NB4 (cell line): ENCODE data around the gene ZFHX3.

Source experiments
- MYC ChIP-seq: IDR thresholded peaks from 2 replicates; pipeline ENCODE4 v1.6.1; 2011; ENCODE audit warnings: low read depth, low read length
- POLR2A ChIP-seq: IDR thresholded peaks from 2 replicates; pipeline ENCODE4 v1.6.1; 2011; ENCODE audit warnings: mild to moderate bottlenecking; ENCODE audit not compliant: insufficient read length; ENCODE audit errors: extremely low read depth
- TF ChIP-seq, protein P1 (sequence below): IDR thresholded peaks from one replicate; pipeline ENCODE4 v1.5.1; 2012; ENCODE audit warnings: low read depth, low read length
- TF ChIP-seq, protein P2 (sequence below): IDR thresholded peaks from 2 replicates; pipeline ENCODE4 v1.6.1; 2011; ENCODE audit warnings: low read depth, low read length

DNA sequence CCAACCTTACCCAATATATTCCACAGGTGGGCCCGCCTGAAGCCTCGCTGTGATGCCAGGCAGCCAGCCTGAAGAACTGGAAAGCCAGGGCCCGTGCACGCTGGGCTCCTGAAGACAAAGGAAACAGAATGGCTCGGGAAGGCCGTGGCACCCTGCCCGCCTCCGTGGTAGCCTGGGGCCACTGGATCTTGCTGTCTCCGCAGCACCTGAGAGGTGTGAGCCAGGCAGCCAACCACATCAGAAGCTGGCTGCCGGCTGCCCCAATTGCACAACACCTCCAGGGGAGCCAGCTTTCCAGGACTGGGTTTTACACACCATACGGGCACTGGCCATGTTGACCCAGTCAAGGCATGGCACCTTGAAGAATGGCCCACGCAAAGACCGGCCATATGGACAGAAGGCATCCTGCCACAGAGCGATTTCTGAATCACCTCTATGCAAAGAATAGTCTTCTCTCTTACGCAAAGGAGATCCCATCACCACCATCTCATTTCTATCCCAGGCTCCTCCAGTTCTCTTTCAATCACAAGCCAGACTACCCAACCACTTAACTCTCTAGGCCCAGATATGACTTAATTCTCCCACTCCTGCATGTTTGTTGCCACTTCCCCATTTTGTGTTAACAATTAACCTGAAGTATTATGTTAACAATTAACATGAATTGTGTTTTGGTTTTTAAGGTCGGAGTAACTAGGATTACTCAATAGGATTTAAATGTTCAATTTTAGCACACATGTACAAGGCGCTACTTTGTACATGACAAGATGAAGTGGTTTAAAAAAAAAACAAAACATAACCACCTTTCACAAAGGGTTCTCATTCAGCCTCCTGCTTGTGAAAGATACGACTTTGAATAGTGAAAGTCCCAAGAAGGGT is 32.1 kb downstream of the ZFHX3 start:
- no peak for TF ChIP-seq POLR2A
- TF ChIP-seq, protein P1, sequence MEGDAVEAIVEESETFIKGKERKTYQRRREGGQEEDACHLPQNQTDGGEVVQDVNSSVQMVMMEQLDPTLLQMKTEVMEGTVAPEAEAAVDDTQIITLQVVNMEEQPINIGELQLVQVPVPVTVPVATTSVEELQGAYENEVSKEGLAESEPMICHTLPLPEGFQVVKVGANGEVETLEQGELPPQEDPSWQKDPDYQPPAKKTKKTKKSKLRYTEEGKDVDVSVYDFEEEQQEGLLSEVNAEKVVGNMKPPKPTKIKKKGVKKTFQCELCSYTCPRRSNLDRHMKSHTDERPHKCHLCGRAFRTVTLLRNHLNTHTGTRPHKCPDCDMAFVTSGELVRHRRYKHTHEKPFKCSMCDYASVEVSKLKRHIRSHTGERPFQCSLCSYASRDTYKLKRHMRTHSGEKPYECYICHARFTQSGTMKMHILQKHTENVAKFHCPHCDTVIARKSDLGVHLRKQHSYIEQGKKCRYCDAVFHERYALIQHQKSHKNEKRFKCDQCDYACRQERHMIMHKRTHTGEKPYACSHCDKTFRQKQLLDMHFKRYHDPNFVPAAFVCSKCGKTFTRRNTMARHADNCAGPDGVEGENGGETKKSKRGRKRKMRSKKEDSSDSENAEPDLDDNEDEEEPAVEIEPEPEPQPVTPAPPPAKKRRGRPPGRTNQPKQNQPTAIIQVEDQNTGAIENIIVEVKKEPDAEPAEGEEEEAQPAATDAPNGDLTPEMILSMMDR = no peak
- TF ChIP-seq, protein P2, sequence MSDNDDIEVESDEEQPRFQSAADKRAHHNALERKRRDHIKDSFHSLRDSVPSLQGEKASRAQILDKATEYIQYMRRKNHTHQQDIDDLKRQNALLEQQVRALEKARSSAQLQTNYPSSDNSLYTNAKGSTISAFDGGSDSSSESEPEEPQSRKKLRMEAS = no peak
- TF ChIP-seq MYC = no peak
